ENCODE measurements around the gene AGO1. TPM values are rescaled to one million over a fixed set of nuclear protein-coding genes. Genes with fewer than 3 reads are reported as not detected.

Gene AGO1
- total RNA-seq, 4 donors from 2014 or later, result 11.2 to 12.6 (median 12.4) TPM

GRCh38 chr1:35932158-35932636, 49.2 kb downstream of the AGO1 start:
- intact Hi-C loops (cut with DNase I; ENCODE audit: low total_unique reads), result no loop called here
- peaks cover 23 to 24% of the 10 kb centered on the region in 2 donors for H3K4me1 ChIP-seq

GRCh38 chr1:35932941-35933340, 49.9 kb downstream of the AGO1 start:
- no peak overlapping the region for H3K4me3 ChIP-seq
- peaks cover 23 to 24% of the 10 kb centered on the region in 2 donors for H3K4me1 ChIP-seq
- no peak for TF ChIP-seq CTCF (IDR thresholded peaks at IDR 0.05 in 4 of 5, conservative IDR thresholded peaks at IDR 0.05 in 1 of 5)
- no peak for TF ChIP-seq POLR2A (IDR thresholded peaks at IDR 0.05)
- intact Hi-C loops (cut with DNase I; ENCODE audit: low total_unique reads) (no loop called here), in situ Hi-C loops (cut with MboI; ENCODE audit: low sequenced_read_pairs in 4 of 4) (no loop called here)
- ATAC-seq (no peak), DNase-seq (no peak)
- H3K27ac ChIP-seq, result no peak overlapping the region
- H3K9me3 ChIP-seq, result no peaks in the 10 kb centered on the region
- H3K27me3 ChIP-seq, result no peaks in the 10 kb centered on the region
- no peaks in the 10 kb centered on the region for H3K36me3 ChIP-seq

More at GRCh38 chr1:35932158-35932636, 49.2 kb downstream of the AGO1 start:
- H3K36me3 ChIP-seq, result no peaks in the 10 kb centered on the region
- H3K4me3 ChIP-seq, result peak overlapping the region; percentile 71 to 85 (median 81)
- in situ Hi-C loops (cut with MboI; ENCODE audit: low sequenced_read_pairs in 4 of 4), result no loop called here
- no peak for ATAC-seq
- TF ChIP-seq CTCF (IDR thresholded peaks at IDR 0.05 in 4 of 5, conservative IDR thresholded peaks at IDR 0.05 in 1 of 5), result no peak
- TF ChIP-seq POLR2A (IDR thresholded peaks at IDR 0.05), result no peak
- no peaks in the 10 kb centered on the region for H3K27me3 ChIP-seq
- H3K9me3 ChIP-seq, result no peaks in the 10 kb centered on the region
- peak overlapping the region; percentile 90 to 97 (median 96) for H3K27ac ChIP-seq
- DNase-seq, result no peak

- H3K27ac ChIP-seq, result no peak overlapping the region
- H3K36me3 ChIP-seq, result no peaks in the 10 kb centered on the region
- intact Hi-C loops (cut with DNase I; ENCODE audit: low total_unique reads), result no loop called here
- TF ChIP-seq CTCF (IDR thresholded peaks at IDR 0.05 in 4 of 5, conservative IDR thresholded peaks at IDR 0.05 in 1 of 5) (no peak), POLR2A (IDR thresholded peaks at IDR 0.05) (no peak)
- no peaks in the 10 kb centered on the region for H3K27me3 ChIP-seq
- peaks cover 17 to 18% of the 10 kb centered on the region in 2 donors for H3K4me1 ChIP-seq
- in situ Hi-C loops (cut with MboI; ENCODE audit: low sequenced_read_pairs in 4 of 4), result no loop called here
- no peak for DNase-seq
- no peak overlapping the region for H3K4me3 ChIP-seq
- no peaks in the 10 kb centered on the region for H3K9me3 ChIP-seq
- no peak for ATAC-seq
These were observed 52.7 kb downstream of the AGO1 start for GRCh38 chr1:35935442-35936388.

GRCh38 chr1:35936838-35937237, 53.8 kb downstream of the AGO1 start:
- intact Hi-C loops (cut with DNase I; ENCODE audit: low total_unique reads) (no loop called here), in situ Hi-C loops (cut with MboI; ENCODE audit: low sequenced_read_pairs in 4 of 4) (no loop called here)
- TF ChIP-seq CTCF (IDR thresholded peaks at IDR 0.05 in 4 of 5, conservative IDR thresholded peaks at IDR 0.05 in 1 of 5), result no peak
- TF ChIP-seq POLR2A (IDR thresholded peaks at IDR 0.05), result no peak
- Histone ChIP-seq H3K36me3 (no peaks in the 10 kb centered on the region), H3K27me3 (no peaks in the 10 kb centered on the region), H3K4me3 (no peak overlapping the region), H3K4me1 (peaks cover 14% of the 10 kb centered on the region in 2 donors), H3K27ac (no peak overlapping the region), H3K9me3 (no peaks in the 10 kb centered on the region)
- DNase-seq, result no peak
- ATAC-seq, result no peak

All from gastrocnemius medialis (tissue), 4 donors.